H1 (cell line): Measurements from ENCODE around the gene MCC. TPM values are rescaled to one million over a fixed set of nuclear protein-coding genes. Genes with fewer than 3 reads are reported as not detected.

ENCODE experiments used
- CTCF ChIA-PET: fragments of 300-600 bp; sonication (Branson Sonifier 250); formaldehyde crosslinking; loops from one replicate; lab custom pipeline; 2021; ENCODE audit not compliant: partially characterized antibody; lab: Charles Lee
- POLR2A ChIA-PET: fragments of 300-600 bp; sonication (Branson Sonifier 250); formaldehyde crosslinking; loops from one replicate; lab custom pipeline; 2021; ENCODE audit warnings: inconsistent platforms; ENCODE audit not compliant: partially characterized antibody; lab: Charles Lee
- DNase-seq, 2 experiments: peaks; one replicate each; pipeline versions ENCODE4 v3.0.0 to v3.0.0-alpha.2; 2010 to 2022; ENCODE audit warnings: low spot score in 2 of 2, low read depth in 1 of 2, mixed read lengths in 1 of 2
- FAIRE-seq: peaks from 2 replicates; lab custom pipeline; 2011; peaks lifted over from hg19 to GRCh38; lab: Jason Lieb, UNC
- H2AFZ ChIP-seq: 2 replicates; pipeline ENCODE4 v1.8.1; 2012; ENCODE audit warnings: low read length, inconsistent platforms
- H2AK5ac ChIP-seq: 2 replicates; pipeline ENCODE4 v1.6.1; 2013; ENCODE audit warnings: low read depth, low read length
- H2BK120ac ChIP-seq: replicated peaks from 2 replicates; pipeline ENCODE3; 2013; ENCODE audit warnings: low read depth, low read length, inconsistent platforms
- H2BK12ac ChIP-seq: 2 replicates; pipeline ENCODE4 v1.6.1; 2013; ENCODE audit warnings: low read depth, low read length
- H2BK15ac ChIP-seq: 2 replicates; pipeline ENCODE4 v1.6.1; 2013; ENCODE audit warnings: low read length
- H2BK20ac ChIP-seq: 2 replicates; pipeline ENCODE4 v1.6.1; 2013; ENCODE audit warnings: low read length
- H2BK5ac ChIP-seq: 2 replicates; pipeline ENCODE4 v1.6.1; 2013; ENCODE audit warnings: low read depth, low read length
- H3K14ac ChIP-seq: 2 replicates; pipeline ENCODE4 v1.6.1; 2013; ENCODE audit warnings: inconsistent platforms; ENCODE audit not compliant: insufficient read length
- H3K18ac ChIP-seq: 2 replicates; pipeline ENCODE4 v1.6.1; 2013; ENCODE audit warnings: low read length; ENCODE audit errors: extremely low read depth
- H3K23ac ChIP-seq: 2 replicates; pipeline ENCODE4 v1.6.1; 2013; ENCODE audit warnings: inconsistent platforms; ENCODE audit not compliant: insufficient read length
- H3K23me2 ChIP-seq: 2 replicates; pipeline ENCODE4 v1.6.1; 2013; ENCODE audit warnings: low read depth, low read length
- H3K27ac ChIP-seq: 2 replicates; pipeline ENCODE4 v1.6.1; 2011; ENCODE audit warnings: low read depth, low read length, inconsistent platforms
- H3K27me3 ChIP-seq, 4 experiments: replicated peaks in 1 of 4; 1 replicate in 1 of 4; 2 replicates in 3 of 4; pipeline versions ENCODE4 v1.6.1 to v1.8.1; 2011 to 2013; ENCODE audit warnings: low read length in 3 of 4, mild to moderate bottlenecking in 3 of 4, inconsistent platforms in 2 of 4, mixed read lengths in 2 of 4, moderate library complexity in 1 of 4; ENCODE audit not compliant: control insufficient read depth in 3 of 4, insufficient read depth in 3 of 4; ENCODE audit errors: extremely low read depth in 1 of 4
- H3K36me3 ChIP-seq, 4 experiments: 2 replicates each; pipeline versions ENCODE4 v1.6.1 to v1.8.1; 2011 to 2013; ENCODE audit warnings: mild to moderate bottlenecking in 4 of 4, low read length in 3 of 4, moderate library complexity in 2 of 4, control low read depth in 1 of 4, inconsistent platforms in 1 of 4; ENCODE audit not compliant: insufficient read depth in 4 of 4, control insufficient read depth in 2 of 4
- H3K4ac ChIP-seq: replicated peaks from 2 replicates; pipeline ENCODE3; 2013; ENCODE audit warnings: low read length, low read depth, mixed read lengths, inconsistent platforms; ENCODE audit not compliant: insufficient read length
- H3K4me1 ChIP-seq, 4 experiments: replicated peaks in 1 of 4; 1 replicate in 1 of 4; 2 replicates in 3 of 4; pipeline versions ENCODE4 v1.6.1 to v1.8.1; 2011 to 2013; ENCODE audit warnings: low read length in 3 of 4, inconsistent platforms in 2 of 4, mixed read lengths in 1 of 4; ENCODE audit not compliant: insufficient read depth in 4 of 4, control insufficient read depth in 3 of 4
- H3K4me2 ChIP-seq, 2 experiments: 2 replicates each; pipeline versions ENCODE4 v1.6.1 to v1.8.1; 2011 to 2013; ENCODE audit warnings: low read depth in 2 of 2, low read length in 2 of 2, control low read depth in 1 of 2, inconsistent platforms in 1 of 2, mild to moderate bottlenecking in 1 of 2; ENCODE audit not compliant: insufficient read depth in 1 of 2
- H3K4me3 ChIP-seq, 4 experiments: fragments of 200-600, 300-600 bp in 1 of 4; sonication (generic), shearing (Covaris generic), sonication (Bioruptor Twin) in 1 of 4; 2 replicates each; pipeline versions ENCODE4 v1.5.1 to v1.8.1; 2011 to 2016; ENCODE audit warnings: low read length in 4 of 4, low read depth in 3 of 4, control low read depth in 2 of 4, inconsistent platforms in 2 of 4, mild to moderate bottlenecking in 2 of 4, mixed read lengths in 1 of 4, moderate library complexity in 1 of 4; ENCODE audit not compliant: insufficient read depth in 2 of 4; ENCODE audit errors: extremely low read depth in 1 of 4
- H3K56ac ChIP-seq: replicated peaks from 2 replicates; pipeline ENCODE3; 2013; ENCODE audit warnings: low read depth, mild to moderate bottlenecking, mixed read lengths, low read length, inconsistent platforms; ENCODE audit not compliant: insufficient read length
- H3K79me1 ChIP-seq: 2 replicates; pipeline ENCODE4 v1.6.1; 2013; ENCODE audit warnings: low read depth, low read length, control low read depth
- H3K79me2 ChIP-seq, 2 experiments: 2 replicates each; pipeline versions ENCODE4 v1.6.1 to v1.8.1; 2012 to 2013; ENCODE audit warnings: low read length in 2 of 2, mild to moderate bottlenecking in 2 of 2, inconsistent platforms in 1 of 2; ENCODE audit not compliant: insufficient read depth in 2 of 2, control insufficient read depth in 1 of 2
- H3K9ac ChIP-seq, 4 experiments: replicated peaks in 1 of 4; 1 replicate in 1 of 4; 2 replicates in 3 of 4; pipeline versions ENCODE4 v1.6.1 to v1.8.1; 2011 to 2013; ENCODE audit warnings: low read depth in 3 of 4, low read length in 3 of 4, control low read depth in 2 of 4, mild to moderate bottlenecking in 2 of 4, moderate library complexity in 2 of 4, inconsistent platforms in 1 of 4; ENCODE audit errors: extremely low read depth in 1 of 4
- H3K9me3 ChIP-seq, 2 experiments: 2 replicates each; pipeline versions ENCODE4 v1.6.1 to v1.8.1; 2012 to 2013; ENCODE audit warnings: mild to moderate bottlenecking in 2 of 2, moderate library complexity in 2 of 2, control low read depth in 1 of 2, inconsistent platforms in 1 of 2, low read depth in 1 of 2, low read length in 1 of 2, mixed read lengths in 1 of 2; ENCODE audit not compliant: insufficient read depth in 2 of 2
- H4K20me1 ChIP-seq, 2 experiments: replicated peaks in 1 of 2; 2 replicates each; pipeline versions ENCODE3 to v1.8.1; 2011 to 2013; ENCODE audit warnings: inconsistent platforms in 2 of 2, low read length in 2 of 2, mild to moderate bottlenecking in 1 of 2; ENCODE audit not compliant: insufficient read depth in 2 of 2, control insufficient read depth in 1 of 2
- H4K5ac ChIP-seq: 2 replicates; pipeline ENCODE4 v1.6.1; 2013; ENCODE audit warnings: low read length, low read depth, mixed read lengths, inconsistent platforms; ENCODE audit not compliant: insufficient read length
- H4K8ac ChIP-seq: 2 replicates; pipeline ENCODE4 v1.8.0; 2013; ENCODE audit warnings: mild to moderate bottlenecking, moderate library complexity, low read length, inconsistent platforms; ENCODE audit not compliant: insufficient read depth; ENCODE audit errors: extremely low read depth
- H4K91ac ChIP-seq: replicated peaks from 2 replicates; pipeline ENCODE3; 2013; ENCODE audit warnings: low read length, mixed read lengths, inconsistent platforms; ENCODE audit not compliant: insufficient read length
- ATF3 ChIP-seq: IDR thresholded peaks from 2 replicates; pipeline ENCODE4 v1.6.1; 2011; ENCODE audit warnings: low read depth, mild to moderate bottlenecking, low read length; ENCODE audit not compliant: insufficient read depth
- CBX8 ChIP-seq: fragments of 300-800, 300-1000 bp; sonication (generic); IDR thresholded peaks from 2 replicates; pipeline ENCODE4 v1.7.1; 2016; ENCODE audit warnings: low read depth, low read length, borderline replicate concordance
- CREB1 ChIP-seq: IDR thresholded peaks from 2 replicates; pipeline ENCODE4 v1.6.1; 2012; ENCODE audit warnings: inconsistent platforms
- EP300 ChIP-seq, 2 experiments: IDR thresholded peaks; 1 replicate in 1 of 2; 2 replicates in 1 of 2; pipeline ENCODE4 v1.6.1; 2011 to 2012; ENCODE audit warnings: low read depth in 2 of 2, low read length in 2 of 2, mild to moderate bottlenecking in 2 of 2, borderline replicate concordance in 1 of 2, inconsistent platforms in 1 of 2, moderate library complexity in 1 of 2
- HDAC6 ChIP-seq: IDR thresholded peaks from one replicate; pipeline ENCODE4 v1.7.1; 2012; ENCODE audit warnings: low read depth, mild to moderate bottlenecking, inconsistent platforms, low read length, moderate library complexity
- JUND ChIP-seq: IDR thresholded peaks from 2 replicates; pipeline ENCODE4 v1.6.1; 2011; ENCODE audit warnings: mild to moderate bottlenecking, improper control_type of control experiment, low read length
- PHF8 ChIP-seq: fragments of 200-600 bp; sonication (generic); conservative IDR thresholded peaks from 2 replicates; pipeline ENCODE4 v1.7.1; 2012; ENCODE audit warnings: low read depth, mild to moderate bottlenecking, inconsistent platforms, low read length, moderate library complexity
- POLR2A ChIP-seq, 2 experiments: IDR thresholded peaks; 1 replicate in 1 of 2; 2 replicates in 1 of 2; pipeline ENCODE4 v1.6.1; 2011; ENCODE audit warnings: low read depth in 2 of 2, low read length in 2 of 2, mild to moderate bottlenecking in 2 of 2; ENCODE audit errors: control extremely low read depth in 1 of 2
- POLR2AphosphoS5 ChIP-seq: IDR thresholded peaks from 2 replicates; pipeline ENCODE4 v1.6.1; 2011; ENCODE audit warnings: low read depth, low read length
- SRF ChIP-seq: IDR thresholded peaks from 2 replicates; pipeline ENCODE4 v1.6.1; 2011; ENCODE audit warnings: mild to moderate bottlenecking, low read depth, low read length, moderate library complexity
- TCF12 ChIP-seq: IDR thresholded peaks from 2 replicates; pipeline ENCODE4 v1.6.1; 2011; ENCODE audit warnings: low read depth, mild to moderate bottlenecking, low read length
- WGBS, 2 experiments: shearing (Covaris generic) in 1 of 2; methylation state at CpG; one replicate each; pipeline versions ENCODE4 v1.1.6 to v1.1.7; 2013 to 2015; ENCODE audit warnings: low lambda C conversion rate in 2 of 2, mixed read lengths in 2 of 2, inconsistent platforms in 1 of 2, low coverage in 1 of 2, missing lambda C conversion rate in 1 of 2; ENCODE audit not compliant: insufficient replicate concordance in 2 of 2, insufficient coverage in 1 of 2, insufficient read length in 1 of 2; ENCODE audit errors: extremely low coverage in 1 of 2, missing lambda C conversion rate in 1 of 2; 5-methylcytosine and 5-hydroxymethylcytosine counted together
- polyA plus RNA-seq, 7 experiments: library from polyadenylated mRNA; depleted of rRNA in 3 of 7; stranded (reverse) in 5 of 7; unstranded in 2 of 7; fragments of >200 nt in 5 of 7; fragments of 200-250 nt in 2 of 7; gene quantifications; 1 replicate in 5 of 7; 2 replicates in 1 of 7; 4 replicates in 1 of 7; pipeline versions ENCODE4 v1.2.1 to v1.2.3, GENCODE V29; 2011 to 2013; ENCODE audit warnings: missing spikeins in 2 of 7, mixed read lengths in 2 of 7
- total RNA-seq: library from RNA; stranded (reverse); fragmentation: NEBNext Ultra II Directional; extraction: Animal tissue kit (Norgen Biotek cat#: 25700); gene quantifications from 2 replicates; pipeline ENCODE4 v1.2.1, GENCODE V29; 2021
- TF ChIP-seq, protein P1 (sequence below): IDR thresholded peaks from 2 replicates; pipeline ENCODE4 v1.6.1; 2011; ENCODE audit warnings: low read length, improper control_type of control experiment

MCC gene
- total and polyA plus RNA-seq, 2 of the 8 experiments (the other 6 are each of a cell fraction or from before 2014, with no cell fraction given) = 2.6 to 18.3 TPM

DNA sequence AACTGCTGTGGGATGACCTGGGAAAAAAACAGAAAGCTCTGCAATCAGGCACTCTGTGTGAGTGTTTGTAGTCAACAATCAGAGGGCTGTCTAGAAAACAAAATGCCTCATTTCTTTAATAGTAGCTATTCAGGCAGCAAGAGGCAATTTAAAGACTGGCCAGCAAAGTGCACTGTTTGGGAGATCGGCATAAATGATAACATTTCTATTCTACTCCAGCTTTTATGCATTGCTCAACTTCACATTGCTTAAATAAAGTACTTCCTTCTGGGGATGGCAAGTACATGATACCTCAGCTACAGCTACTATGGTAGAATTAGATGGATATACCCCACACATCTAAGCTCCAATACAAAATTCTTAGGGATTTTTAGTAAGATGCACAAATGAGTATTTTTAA is 318.5 kb downstream of the MCC start:
- H2BK5ac ChIP-seq = no peak overlapping the region
- no peak overlapping the region for H3K18ac ChIP-seq
- no peak overlapping the region for H2BK20ac ChIP-seq
- no peak overlapping the region for H3K27ac ChIP-seq
- no peak overlapping the region for H2BK120ac ChIP-seq
- H3K14ac ChIP-seq = no peak overlapping the region
- no peaks in the 10 kb centered on the region for H4K20me1 ChIP-seq
- H4K5ac ChIP-seq = no peak overlapping the region
- no peaks in the 10 kb centered on the region for H3K9me3 ChIP-seq
- peaks cover 0 to 5% (median 3%) of the 10 kb centered on the region in 4 experiments; a peak in 2 of 7 replicates for H3K4me1 ChIP-seq
- no peak overlapping the region for H4K8ac ChIP-seq
- no peak overlapping the region for H2BK12ac ChIP-seq
- H3K36me3 ChIP-seq = no peaks in the 10 kb centered on the region
- H3K23ac ChIP-seq = no peak overlapping the region
- WGBS, 2 experiments = 93% methylated on average over 1 of the region's 1 CpG; no CpG with 5 or more reads in 1 of the 2 experiments
- H2AK5ac ChIP-seq = no peak overlapping the region
- no peak overlapping the region for H4K91ac ChIP-seq
- H2AFZ ChIP-seq = no peak overlapping the region
- CTCF ChIA-PET = interaction anchor here (0.7 to 1.4 kb wide), 6 partner anchors 9 to 436 kb away, joined by 3 to 4 read pairs (median 3); no protein-coding TSS in a partner anchor
- H3K23me2 ChIP-seq = no peaks in the 10 kb centered on the region
- peak in 1 of 2 experiments; percentile 30 for DNase-seq
- TF ChIP-seq TCF12 = no peak
- no peak for TF ChIP-seq JUND
- TF ChIP-seq CREB1 = no peak
- no peak for TF ChIP-seq PHF8
- TF ChIP-seq POLR2AphosphoS5 = no peak
- TF ChIP-seq POLR2A (IDR thresholded peaks at IDR 0.05; ENCODE audit: control extremely low read depth in 1 of 2, low read depth in 2 of 2, low read length in 2 of 2) = no peak
- no peak for TF ChIP-seq SRF
- TF ChIP-seq, protein P1, sequence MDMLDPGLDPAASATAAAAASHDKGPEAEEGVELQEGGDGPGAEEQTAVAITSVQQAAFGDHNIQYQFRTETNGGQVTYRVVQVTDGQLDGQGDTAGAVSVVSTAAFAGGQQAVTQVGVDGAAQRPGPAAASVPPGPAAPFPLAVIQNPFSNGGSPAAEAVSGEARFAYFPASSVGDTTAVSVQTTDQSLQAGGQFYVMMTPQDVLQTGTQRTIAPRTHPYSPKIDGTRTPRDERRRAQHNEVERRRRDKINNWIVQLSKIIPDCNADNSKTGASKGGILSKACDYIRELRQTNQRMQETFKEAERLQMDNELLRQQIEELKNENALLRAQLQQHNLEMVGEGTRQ = no peak
- no peak for TF ChIP-seq ATF3
- TF ChIP-seq HDAC6 = no peak
- no peak for TF ChIP-seq CBX8
- no peak for TF ChIP-seq EP300 (IDR thresholded peaks at IDR 0.05; ENCODE audit: borderline replicate concordance in 1 of 2, low read depth in 2 of 2, low read length in 2 of 2)
- TF ChIP-seq, all 59 proteins: peak for 0
- Histone ChIP-seq H3K79me2 (no peaks in the 10 kb centered on the region), H3K4me2 (no peak overlapping the region), H3K56ac (no peak overlapping the region), H3K4ac (no peak overlapping the region), H2BK15ac (no peak overlapping the region), H3K79me1 (no peaks in the 10 kb centered on the region), H3K27me3 (no peaks in the 10 kb centered on the region), H3K4me3 (no peak overlapping the region), H3K9ac (no peak overlapping the region)
- POLR2A ChIA-PET = interaction anchor here (0.6 kb wide), 1 partner anchor 17 kb away, joined by 3 read pairs; no protein-coding TSS in a partner anchor
- FAIRE-seq = no peak
